EH (cell line): ENCODE measurements around the gene NFX1.
"Not testable (repeated sequence)": the region's sequence is repeated elsewhere in the genome, so short reads cannot be mapped to it uniquely, and the experiment has no call there.

Source experiments
- DNase-seq: peaks from one replicate; pipeline ENCODE4 v3.0.0-alpha.2; 2015; ENCODE audit warnings: low read depth

NFX1 gene

GRCh38 chr9:33364127-33364526 lies 73.8 kb downstream of the NFX1 start:
- no peak for DNase-seq

- not testable (repeated sequence) for DNase-seq
These were observed 74.5 kb downstream of the NFX1 start for GRCh38 chr9:33364814-33365213.

- no peak for DNase-seq
These were observed 76.7 kb downstream of the NFX1 start for GRCh38 chr9:33366979-33367480.

GRCh38 chr9:33372900-33373299 lies 82.6 kb downstream of the NFX1 start:
- DNase-seq: no peak

GRCh38 chr9:33374190-33374589 lies 83.9 kb downstream of the NFX1 start:
- DNase-seq: no peak

GRCh38 chr9:33374634-33375237 lies 84.4 kb downstream of the NFX1 start:
- DNase-seq: peak; percentile 79

- DNase-seq: no peak
These were observed 85.0 kb downstream of the NFX1 start for GRCh38 chr9:33375238-33375840.

- no peak for DNase-seq
These were observed 85.6 kb downstream of the NFX1 start for GRCh38 chr9:33375841-33376321.

GRCh38 chr9:33377089-33377715 lies 86.9 kb downstream of the NFX1 start:
- no peak for DNase-seq

- DNase-seq: no peak
These were observed 87.9 kb downstream of the NFX1 start for GRCh38 chr9:33378121-33378795.

- no peak for DNase-seq
These were observed 89.5 kb downstream of the NFX1 start for GRCh38 chr9:33379666-33380389.

- DNase-seq: no peak
These were observed 90.2 kb downstream of the NFX1 start for GRCh38 chr9:33380390-33381094.

GRCh38 chr9:33381231-33381791 lies 91.0 kb downstream of the NFX1 start:
- DNase-seq: peak; percentile 9

GRCh38 chr9:33382397-33382796 lies 92.1 kb downstream of the NFX1 start:
- DNase-seq: peak; percentile 31

GRCh38 chr9:33383396-33383795 lies 93.1 kb downstream of the NFX1 start:
- DNase-seq: not testable (repeated sequence)

- DNase-seq: not testable (repeated sequence)
These were observed 95.2 kb downstream of the NFX1 start for GRCh38 chr9:33385536-33385935.

GRCh38 chr9:33385979-33386640 lies 95.8 kb downstream of the NFX1 start:
- DNase-seq: not testable (repeated sequence)

- not testable (repeated sequence) for DNase-seq
These were observed 96.3 kb downstream of the NFX1 start for GRCh38 chr9:33386641-33386996.

GRCh38 chr9:33386998-33387397 lies 96.7 kb downstream of the NFX1 start:
- DNase-seq: not testable (repeated sequence)
